PFSK-1 (cell line): ENCODE results near the gene TRDN.

Experiments used
- POLR2AphosphoS5 ChIP-seq: IDR thresholded peaks from 2 replicates; pipeline ENCODE4 v1.6.1; 2012; ENCODE audit warnings: low read depth, mild to moderate bottlenecking, control low read depth, low read length, moderate library complexity
- REST ChIP-seq, 2 experiments: IDR thresholded peaks; 2 replicates each; pipeline versions ENCODE4 v1.6.1 to v1.8.0; 2011 to 2012; ENCODE audit warnings: low read depth in 2 of 2, low read length in 2 of 2, control low read depth in 1 of 2, inconsistent platforms in 1 of 2, mild to moderate bottlenecking in 1 of 2, moderate library complexity in 1 of 2; ENCODE audit not compliant: insufficient read depth in 1 of 2
- SIN3A ChIP-seq: IDR thresholded peaks from 2 replicates; pipeline ENCODE4 v1.6.1; 2012; ENCODE audit warnings: mild to moderate bottlenecking, low read length, moderate library complexity, borderline replicate concordance; ENCODE audit not compliant: insufficient read depth
- TAF1 ChIP-seq: IDR thresholded peaks from 2 replicates; pipeline ENCODE4 v1.6.1; 2012; ENCODE audit warnings: low read length, control low read depth, borderline replicate concordance; ENCODE audit not compliant: insufficient read depth

DNA sequence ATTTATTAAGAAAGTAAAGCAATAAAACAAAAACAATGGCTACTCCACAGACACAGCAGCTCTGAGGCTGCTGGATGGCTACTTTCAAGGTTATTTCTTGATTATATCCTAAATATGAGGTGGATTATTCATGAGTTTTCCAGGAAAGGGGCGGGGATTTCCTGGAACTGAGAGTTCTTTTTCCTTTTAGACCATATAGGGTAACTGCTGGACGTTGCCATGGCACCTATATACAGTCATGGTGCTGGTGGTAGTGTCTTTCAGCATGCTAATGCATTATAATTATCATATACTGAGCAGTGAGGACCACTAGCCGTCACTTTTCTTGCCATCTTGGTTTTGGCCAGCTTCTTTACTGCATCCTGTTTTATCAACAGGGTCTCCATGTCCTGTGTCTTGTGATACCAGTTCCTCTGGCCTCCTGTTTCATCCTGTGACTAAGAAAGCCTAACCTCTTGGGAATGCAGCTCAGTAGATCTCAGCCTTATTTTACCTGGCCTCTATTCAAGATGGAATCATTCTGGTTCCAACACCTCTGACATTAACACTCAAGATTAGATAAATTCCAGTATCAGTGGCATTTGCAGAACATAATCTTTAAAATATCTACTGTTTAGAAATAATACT is 32.3 kb upstream of the TRDN start:
- TF ChIP-seq POLR2AphosphoS5 (no peak), SIN3A (no peak), TAF1 (no peak), REST (IDR thresholded peaks at IDR 0.05; ENCODE audit: insufficient read depth in 1 of 2, low read depth in 2 of 2, low read length in 2 of 2) (no peak)
